ENCODE measurements around the gene CCSER2. TPM values are rescaled to one million over a fixed set of nuclear protein-coding genes. Genes with fewer than 3 reads are reported as not detected.
A peak's percentile ranks its signal among the peaks of the same experiment; 100 is the strongest.

The CCSER2 gene
- polyA plus RNA-seq, 1 donor (not counting 4 experiments of a cell fraction or from before 2014, with no cell fraction given) = 26.7 TPM

- H3K27me3 ChIP-seq (ENCODE audit: control insufficient read depth, extremely low read depth, insufficient read depth, low read length) = no peaks in the 10 kb centered on the region
- H3K4me2 ChIP-seq (ENCODE audit: control insufficient read depth, extremely low read depth, insufficient read depth, low read depth, low read length) = no peak overlapping the region
- H3K4me1 ChIP-seq (ENCODE audit: control insufficient read depth, extremely low read depth, insufficient read depth, low read length) = peaks cover 14% of the 10 kb centered on the region
- H3K36me3 ChIP-seq (ENCODE audit: control insufficient read depth in 2 of 2, extremely low read depth in 1 of 2, insufficient read depth in 2 of 2, low read length in 2 of 2) = no peaks in the 10 kb centered on the region
- H3K4me3 ChIP-seq (ENCODE audit: control insufficient read depth in 2 of 3, extremely low read depth in 1 of 3, insufficient read depth in 2 of 3, low read depth in 1 of 3, low read length in 3 of 3) = no peak overlapping the region
- DNase-seq (ENCODE audit: low read depth, low spot score) = no peak
- FAIRE-seq = peak; percentile 39
- dilution Hi-C loops (cut with MboI; ENCODE audit: extremely low pct_ligation_motif_present, low sequenced_read_pairs) = no loop called here
- H3K79me2 ChIP-seq (ENCODE audit: control insufficient read depth, insufficient read depth, low read length) = peaks cover 18% of the 10 kb centered on the region
- H2AFZ ChIP-seq (ENCODE audit: control insufficient read depth, low read length) = no peak overlapping the region
- H3K9me3 ChIP-seq (ENCODE audit: control insufficient read depth, low read depth, low read length) = peaks cover 2% of the 10 kb centered on the region
- H3K9ac ChIP-seq (ENCODE audit: control insufficient read depth, extremely low read depth, insufficient read depth, low read length) = no peak overlapping the region
- TF ChIP-seq EZH2 (IDR thresholded peaks at IDR 0.05; ENCODE audit: low read length) (no peak), CTCF (optimal IDR thresholded peaks at IDR 0.05 in 1 of 3, IDR thresholded peaks at IDR 0.05 in 1 of 3, conservative IDR thresholded peaks at IDR 0.05 in 1 of 3; ENCODE audit: extremely low read depth in 1 of 3, insufficient read depth in 2 of 3, low read length in 3 of 3) (no peak)
- no peak overlapping the region for H3K27ac ChIP-seq (ENCODE audit: control insufficient read depth, insufficient read depth, low read length)
- H3K9me1 ChIP-seq (ENCODE audit: control insufficient read depth, extremely low read depth, insufficient read depth, low read length) = no peaks in the 10 kb centered on the region
- no peaks in the 10 kb centered on the region for H4K20me1 ChIP-seq (ENCODE audit: control insufficient read depth, extremely low read depth, insufficient read depth, low read length)
Measured at GRCh38 chr10:84401854-84402611, 73.6 kb downstream of the CCSER2 start.

GRCh38 chr10:84404783-84405182 is 76.4 kb downstream of the CCSER2 start:
- dilution Hi-C loops (cut with MboI; ENCODE audit: extremely low pct_ligation_motif_present, low sequenced_read_pairs) = no loop called here
- Histone ChIP-seq H2AFZ (ENCODE audit: control insufficient read depth, low read length) (no peak overlapping the region), H3K9ac (ENCODE audit: control insufficient read depth, extremely low read depth, insufficient read depth, low read length) (no peak overlapping the region), H3K27me3 (ENCODE audit: control insufficient read depth, extremely low read depth, insufficient read depth, low read length) (no peaks in the 10 kb centered on the region), H4K20me1 (ENCODE audit: control insufficient read depth, extremely low read depth, insufficient read depth, low read length) (no peaks in the 10 kb centered on the region), H3K36me3 (ENCODE audit: control insufficient read depth in 2 of 2, extremely low read depth in 1 of 2, insufficient read depth in 2 of 2, low read length in 2 of 2) (peaks cover 0 to 1% of the 10 kb centered on the region in 2 experiments), H3K9me3 (ENCODE audit: control insufficient read depth, low read depth, low read length) (no peaks in the 10 kb centered on the region), H3K4me1 (ENCODE audit: control insufficient read depth, extremely low read depth, insufficient read depth, low read length) (peaks cover 7% of the 10 kb centered on the region), H3K9me1 (ENCODE audit: control insufficient read depth, extremely low read depth, insufficient read depth, low read length) (no peaks in the 10 kb centered on the region), H3K4me2 (ENCODE audit: control insufficient read depth, extremely low read depth, insufficient read depth, low read depth, low read length) (no peak overlapping the region), H3K4me3 (ENCODE audit: control insufficient read depth in 2 of 3, extremely low read depth in 1 of 3, insufficient read depth in 2 of 3, low read depth in 1 of 3, low read length in 3 of 3) (no peak overlapping the region), H3K79me2 (ENCODE audit: control insufficient read depth, insufficient read depth, low read length) (peaks cover 19% of the 10 kb centered on the region), H3K27ac (ENCODE audit: control insufficient read depth, insufficient read depth, low read length) (no peak overlapping the region)
- TF ChIP-seq CTCF (optimal IDR thresholded peaks at IDR 0.05 in 1 of 3, IDR thresholded peaks at IDR 0.05 in 1 of 3, conservative IDR thresholded peaks at IDR 0.05 in 1 of 3; ENCODE audit: extremely low read depth in 1 of 3, insufficient read depth in 2 of 3, low read length in 3 of 3) (no peak), EZH2 (IDR thresholded peaks at IDR 0.05; ENCODE audit: low read length) (no peak)
- no peak for DNase-seq (ENCODE audit: low read depth, low spot score)
- FAIRE-seq = no peak
